ENCODE results near the gene ATP5PD.

Gene ATP5PD

GRCh38 chr17:75064867-75065561 is 18.2 kb upstream of the ATP5PD start:
- H3K27ac ChIP-seq: no peak overlapping the region
- TF ChIP-seq CTCF (IDR thresholded peaks at IDR 0.05): no peak
- TF ChIP-seq ZFX (IDR thresholded peaks at IDR 0.05; ENCODE audit: borderline replicate concordance): no peak

GRCh38 chr17:75064460-75064859 is 17.7 kb upstream of the ATP5PD start:
- no peak for TF ChIP-seq CTCF (IDR thresholded peaks at IDR 0.05)
- TF ChIP-seq ZFX (IDR thresholded peaks at IDR 0.05; ENCODE audit: borderline replicate concordance): no peak
- H3K27ac ChIP-seq: no peak overlapping the region

- TF ChIP-seq CTCF (IDR thresholded peaks at IDR 0.05) (no peak), ZFX (IDR thresholded peaks at IDR 0.05; ENCODE audit: borderline replicate concordance) (no peak)
- no peak overlapping the region for H3K27ac ChIP-seq
These were observed 17.3 kb upstream of the ATP5PD start for GRCh38 chr17:75064040-75064439.

GRCh38 chr17:75063626-75064025 is 16.9 kb upstream of the ATP5PD start:
- TF ChIP-seq CTCF (IDR thresholded peaks at IDR 0.05) (no peak), ZFX (IDR thresholded peaks at IDR 0.05; ENCODE audit: borderline replicate concordance) (no peak)
- no peak overlapping the region for H3K27ac ChIP-seq

- no peak for TF ChIP-seq ZFX (IDR thresholded peaks at IDR 0.05; ENCODE audit: borderline replicate concordance)
- no peak for TF ChIP-seq CTCF (IDR thresholded peaks at IDR 0.05)
- no peak overlapping the region for H3K27ac ChIP-seq
These were observed 16.4 kb upstream of the ATP5PD start for GRCh38 chr17:75063201-75063600.

GRCh38 chr17:75061618-75062017 is 14.8 kb upstream of the ATP5PD start:
- TF ChIP-seq CTCF (IDR thresholded peaks at IDR 0.05) (no peak), ZFX (IDR thresholded peaks at IDR 0.05; ENCODE audit: borderline replicate concordance) (no peak)
- H3K27ac ChIP-seq: no peak overlapping the region

GRCh38 chr17:75061055-75061438 is 14.3 kb upstream of the ATP5PD start:
- no peak overlapping the region for H3K27ac ChIP-seq
- TF ChIP-seq ZFX (IDR thresholded peaks at IDR 0.05; ENCODE audit: borderline replicate concordance): no peak
- no peak for TF ChIP-seq CTCF (IDR thresholded peaks at IDR 0.05)
